ENCODE measurements around the gene RNPEPL1.

The RNPEPL1 gene

GRCh38 chr2:240629619-240629967 is 61.3 kb downstream of the RNPEPL1 start:
- no peaks in the 10 kb centered on the region for H3K79me1 ChIP-seq (ENCODE audit: low read length)
- H3K4me2 ChIP-seq (ENCODE audit: low read length), result no peak overlapping the region
- no peak overlapping the region for H3K4ac ChIP-seq (ENCODE audit: low read depth, low read length)
- no peak overlapping the region for H2BK15ac ChIP-seq (replicated peaks; ENCODE audit: low read depth)
- H4K5ac ChIP-seq (ENCODE audit: low read length), result no peak overlapping the region
- no peak overlapping the region for H2BK5ac ChIP-seq (ENCODE audit: low read length)
- no peak overlapping the region for H3K27ac ChIP-seq (ENCODE audit: low read depth, low read length)
- DNase-seq, result no peak
- H2AK5ac ChIP-seq (ENCODE audit: low read length), result no peak overlapping the region
- H3K4me3 ChIP-seq (ENCODE audit: low read length), result no peak overlapping the region
- H3K4me1 ChIP-seq (ENCODE audit: control insufficient read depth, low read depth, low read length), result no peaks in the 10 kb centered on the region
- H3K23ac ChIP-seq (ENCODE audit: low read length), result no peak overlapping the region
- H4K8ac ChIP-seq (ENCODE audit: low read depth, low read length), result no peak overlapping the region
- WGBS (ENCODE audit: extremely low coverage, insufficient coverage, low lambda C conversion rate), result no CpG with 5 or more reads among the region's 5 CpGs
- H3K36me3 ChIP-seq (ENCODE audit: control insufficient read depth, insufficient read depth, low read length), result no peaks in the 10 kb centered on the region
- H3K18ac ChIP-seq (ENCODE audit: low read length), result no peak overlapping the region
- no peak overlapping the region for H2BK120ac ChIP-seq (ENCODE audit: low read depth, low read length)
- H3K79me2 ChIP-seq (ENCODE audit: control insufficient read depth, insufficient read depth, low read length), result no peaks in the 10 kb centered on the region
- H3K9ac ChIP-seq (ENCODE audit: low read length), result no peak overlapping the region
- H3K27me3 ChIP-seq (ENCODE audit: insufficient read depth, low read length, poor library complexity), result no peaks in the 10 kb centered on the region
- no peak overlapping the region for H3K56ac ChIP-seq (ENCODE audit: low read length)

DNA sequence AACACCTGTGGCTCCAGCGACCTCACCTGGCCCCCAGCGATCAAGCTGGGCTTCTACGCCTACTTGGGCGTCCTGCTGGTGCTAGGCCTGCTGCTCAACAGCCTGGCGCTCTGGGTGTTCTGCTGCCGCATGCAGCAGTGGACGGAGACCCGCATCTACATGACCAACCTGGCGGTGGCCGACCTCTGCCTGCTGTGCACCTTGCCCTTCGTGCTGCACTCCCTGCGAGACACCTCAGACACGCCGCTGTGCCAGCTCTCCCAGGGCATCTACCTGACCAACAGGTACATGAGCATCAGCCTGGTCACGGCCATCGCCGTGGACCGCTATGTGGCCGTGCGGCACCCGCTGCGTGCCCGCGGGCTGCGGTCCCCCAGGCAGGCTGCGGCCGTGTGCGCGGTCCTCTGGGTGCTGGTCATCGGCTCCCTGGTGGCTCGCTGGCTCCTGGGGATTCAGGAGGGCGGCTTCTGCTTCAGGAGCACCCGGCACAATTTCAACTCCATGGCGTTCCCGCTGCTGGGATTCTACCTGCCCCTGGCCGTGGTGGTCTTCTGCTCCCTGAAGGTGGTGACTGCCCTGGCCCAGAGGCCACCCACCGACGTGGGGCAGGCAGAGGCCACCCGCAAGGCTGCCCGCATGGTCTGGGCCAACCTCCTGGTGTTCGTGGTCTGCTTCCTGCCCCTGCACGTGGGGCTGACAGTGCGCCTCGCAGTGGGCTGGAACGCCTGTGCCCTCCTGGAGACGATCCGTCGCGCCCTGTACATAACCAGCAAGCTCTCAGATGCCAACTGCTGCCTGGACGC is 61.9 kb downstream of the RNPEPL1 start:
- Histone ChIP-seq H2BK15ac (replicated peaks; ENCODE audit: low read depth) (no peak overlapping the region), H3K36me3 (ENCODE audit: control insufficient read depth, insufficient read depth, low read length) (no peaks in the 10 kb centered on the region), H3K4ac (ENCODE audit: low read depth, low read length) (no peak overlapping the region), H4K8ac (ENCODE audit: low read depth, low read length) (no peak overlapping the region), H2BK5ac (ENCODE audit: low read length) (no peak overlapping the region), H3K4me1 (ENCODE audit: control insufficient read depth, low read depth, low read length) (no peaks in the 10 kb centered on the region), H4K5ac (ENCODE audit: low read length) (no peak overlapping the region), H3K4me3 (ENCODE audit: low read length) (no peak overlapping the region), H3K27ac (ENCODE audit: low read depth, low read length) (no peak overlapping the region), H3K56ac (ENCODE audit: low read length) (no peak overlapping the region), H3K9ac (ENCODE audit: low read length) (no peak overlapping the region), H2AK5ac (ENCODE audit: low read length) (no peak overlapping the region), H3K4me2 (ENCODE audit: low read length) (no peak overlapping the region), H3K79me1 (ENCODE audit: low read length) (no peaks in the 10 kb centered on the region), H3K23ac (ENCODE audit: low read length) (no peak overlapping the region), H3K79me2 (ENCODE audit: control insufficient read depth, insufficient read depth, low read length) (no peaks in the 10 kb centered on the region), H2BK120ac (ENCODE audit: low read depth, low read length) (no peak overlapping the region), H3K27me3 (ENCODE audit: insufficient read depth, low read length, poor library complexity) (no peaks in the 10 kb centered on the region), H3K18ac (ENCODE audit: low read length) (no peak overlapping the region)
- no peak for DNase-seq
- no CpG with 5 or more reads among the region's 50 CpGs for WGBS (ENCODE audit: extremely low coverage, insufficient coverage, low lambda C conversion rate)
